Natural killer cell (primary cell): ENCODE measurements around the gene SLC24A3. TPM values are rescaled to one million over a fixed set of nuclear protein-coding genes. Genes with fewer than 3 reads are reported as not detected.

Source experiments
- ATAC-seq, 3 donors: fragments of 150-1000 bp in 2 of 3; fragments of 200-7000 bp in 1 of 3; cut with Tn5 transposase; 1 replicate in 1 of 3; 2 replicates in 2 of 3; pipeline ENCODE4 v1.10.0; 2021; ENCODE audit warnings: mild to moderate bottlenecking in 2 of 3, moderate library complexity in 2 of 3
- DNase-seq, 2 donors: peaks; one replicate each; pipeline versions ENCODE4 v3.0.0 to v3.0.0-alpha.2; 2013 to 2021; ENCODE audit warnings: mixed read lengths in 1 of 2
- H3K27ac ChIP-seq: one replicate; pipeline ENCODE4 v1.5.1; 2013; ENCODE audit warnings: mild to moderate bottlenecking, low read length
- H3K27me3 ChIP-seq: one replicate; pipeline ENCODE4 v1.6.1; 2013; ENCODE audit warnings: low read length; ENCODE audit not compliant: control insufficient read depth, insufficient read depth
- H3K36me3 ChIP-seq: one replicate; pipeline ENCODE4 v1.6.1; 2013; ENCODE audit warnings: low read length; ENCODE audit not compliant: control insufficient read depth, insufficient read depth
- H3K4me1 ChIP-seq: one replicate; pipeline ENCODE4 v1.6.1; 2013; ENCODE audit warnings: low read length; ENCODE audit not compliant: control insufficient read depth, insufficient read depth
- H3K4me3 ChIP-seq: one replicate; pipeline ENCODE4 v1.5.1; 2013; ENCODE audit warnings: low read length
- H3K9me3 ChIP-seq: one replicate; pipeline ENCODE4 v1.6.1; 2013; ENCODE audit warnings: low read length; ENCODE audit not compliant: control insufficient read depth, insufficient read depth
- H3K27ac Mint-ChIP-seq, 2 donors: one replicate each; pipeline ENCODE4 v1.8.0; 2022; ENCODE audit warnings: mild to moderate bottlenecking in 2 of 2, mixed read lengths in 2 of 2, moderate library complexity in 1 of 2
- H3K27me3 Mint-ChIP-seq, 2 donors: one replicate each; pipeline ENCODE4 v1.8.0; 2022; ENCODE audit warnings: low read depth in 2 of 2, mixed read lengths in 2 of 2
- H3K36me3 Mint-ChIP-seq: one replicate; pipeline ENCODE4 v1.8.0; 2022; ENCODE audit warnings: mixed read lengths
- H3K4me1 Mint-ChIP-seq, 2 donors: one replicate each; pipeline ENCODE4 v1.8.0; 2022; ENCODE audit warnings: mixed read lengths in 2 of 2
- H3K4me3 Mint-ChIP-seq: one replicate; pipeline ENCODE4 v1.8.0; 2022; ENCODE audit warnings: mild to moderate bottlenecking, moderate library complexity, mixed read lengths
- H3K9me3 Mint-ChIP-seq, 2 donors: one replicate each; pipeline ENCODE4 v1.8.0; 2022; ENCODE audit warnings: mixed read lengths in 2 of 2
- WGBS: methylation state at CpG from one replicate; pipeline ENCODE4 v1.1.7; 2013; ENCODE audit warnings: missing lambda C conversion rate; ENCODE audit not compliant: insufficient coverage; 5-methylcytosine and 5-hydroxymethylcytosine counted together
- intact Hi-C: fragments of 100-400 bp; cut with micrococcal nuclease; formaldehyde crosslinking; loops from one replicate; pipeline ENCODE4 v1.14.2; 2022
- total RNA-seq, 4 donors: library from RNA; stranded (reverse); fragments of 120-200 nt in 1 of 4; gene quantifications; one replicate each; pipeline versions ENCODE4 v1.2.3 to v1.2.4, GENCODE V29; 2013 to 2022
- TF ChIP-seq, protein P1 (sequence below): fragments of 200-600 bp; IDR thresholded peaks from one replicate; pipeline ENCODE4 v1.8.0; 2022; ENCODE audit warnings: antibody characterized with exemption

SLC24A3 gene
- total RNA-seq, 3 donors from 2014 or later (not counting 1 experiment from before 2014, with no cell fraction given): 0.09 to 5.5 (median 0.99) TPM

DNA sequence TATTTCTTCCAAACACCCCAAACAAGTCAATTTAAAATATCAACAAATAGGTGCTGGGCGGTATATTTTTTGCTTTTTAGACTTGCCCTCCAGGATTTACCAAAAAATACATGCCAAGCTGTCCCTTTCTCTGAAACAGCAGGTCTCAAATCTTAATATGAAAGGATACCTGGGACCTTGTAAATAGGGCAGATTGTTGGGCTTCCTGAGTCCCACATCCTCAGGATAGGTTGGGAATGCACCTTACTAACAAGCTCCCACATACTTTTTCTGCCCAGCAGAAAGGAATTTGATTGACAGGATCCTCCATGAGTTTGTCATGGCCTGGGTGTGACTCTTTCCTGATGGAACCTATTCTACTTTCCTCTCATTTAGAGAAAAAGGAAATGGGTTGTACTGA lies 4.9 kb upstream of the SLC24A3 start:
- TF ChIP-seq, protein P1, sequence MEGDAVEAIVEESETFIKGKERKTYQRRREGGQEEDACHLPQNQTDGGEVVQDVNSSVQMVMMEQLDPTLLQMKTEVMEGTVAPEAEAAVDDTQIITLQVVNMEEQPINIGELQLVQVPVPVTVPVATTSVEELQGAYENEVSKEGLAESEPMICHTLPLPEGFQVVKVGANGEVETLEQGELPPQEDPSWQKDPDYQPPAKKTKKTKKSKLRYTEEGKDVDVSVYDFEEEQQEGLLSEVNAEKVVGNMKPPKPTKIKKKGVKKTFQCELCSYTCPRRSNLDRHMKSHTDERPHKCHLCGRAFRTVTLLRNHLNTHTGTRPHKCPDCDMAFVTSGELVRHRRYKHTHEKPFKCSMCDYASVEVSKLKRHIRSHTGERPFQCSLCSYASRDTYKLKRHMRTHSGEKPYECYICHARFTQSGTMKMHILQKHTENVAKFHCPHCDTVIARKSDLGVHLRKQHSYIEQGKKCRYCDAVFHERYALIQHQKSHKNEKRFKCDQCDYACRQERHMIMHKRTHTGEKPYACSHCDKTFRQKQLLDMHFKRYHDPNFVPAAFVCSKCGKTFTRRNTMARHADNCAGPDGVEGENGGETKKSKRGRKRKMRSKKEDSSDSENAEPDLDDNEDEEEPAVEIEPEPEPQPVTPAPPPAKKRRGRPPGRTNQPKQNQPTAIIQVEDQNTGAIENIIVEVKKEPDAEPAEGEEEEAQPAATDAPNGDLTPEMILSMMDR: no peak
- Mint-ChIP-seq H3K36me3 (no peaks in the 10 kb centered on the region), H3K27me3 (peaks cover 34 to 62% of the 10 kb centered on the region in 2 donors), H3K27ac (no peak overlapping the region), H3K4me1 (no peaks in the 10 kb centered on the region), H3K9me3 (no peaks in the 10 kb centered on the region), H3K4me3 (no peak overlapping the region)
- no peak for DNase-seq
- WGBS: 100% methylated on average over 1 of the region's 1 CpG
- intact Hi-C loops: no loop called here
- Histone ChIP-seq H3K9me3 (no peaks in the 10 kb centered on the region), H3K4me3 (no peak overlapping the region), H3K27me3 (peaks cover 6% of the 10 kb centered on the region), H3K4me1 (no peaks in the 10 kb centered on the region), H3K27ac (no peak overlapping the region), H3K36me3 (no peaks in the 10 kb centered on the region)
- no peak for ATAC-seq

DNA sequence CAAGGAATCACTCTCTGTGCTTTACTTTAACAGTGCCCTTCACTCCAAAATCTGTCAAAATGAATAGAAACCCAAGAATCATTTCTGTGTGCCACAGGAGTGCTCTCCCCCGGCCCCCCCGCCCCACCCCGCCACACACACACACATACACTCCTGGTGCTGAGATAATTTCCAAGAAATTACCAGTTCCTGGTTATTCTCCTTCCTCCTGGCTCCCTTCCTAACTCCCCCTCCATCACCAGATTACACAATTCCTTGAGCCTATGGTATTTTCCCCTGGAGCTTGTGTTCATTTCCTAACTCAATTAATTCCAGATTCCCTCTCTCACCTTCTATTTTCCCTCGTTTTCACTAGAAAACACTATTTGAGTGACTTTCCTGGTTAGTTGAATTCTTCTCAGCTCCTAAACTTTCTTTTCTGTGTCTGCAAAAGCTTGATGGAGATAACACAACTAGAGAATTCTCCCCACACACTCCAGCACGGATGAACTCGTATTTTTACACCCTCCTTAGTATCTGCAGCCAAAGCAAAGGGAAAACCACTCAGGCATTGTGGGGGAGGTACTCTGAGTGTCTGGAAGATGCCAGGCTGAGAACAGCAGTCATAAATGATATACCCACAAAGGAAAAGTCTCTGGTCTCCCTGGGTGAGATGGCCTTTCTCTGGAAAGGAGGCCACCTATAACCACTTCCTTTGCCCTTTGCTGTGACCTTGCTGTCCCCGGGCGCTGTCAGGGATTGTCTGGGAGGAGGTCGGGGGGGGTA lies 1.9 kb upstream of the SLC24A3 start:
- TF ChIP-seq, protein P1: no peak
- H3K4me3 Mint-ChIP-seq: no peak overlapping the region
- H3K27ac Mint-ChIP-seq: no peak overlapping the region
- no peaks in the 10 kb centered on the region for H3K4me1 Mint-ChIP-seq
- H3K27me3 Mint-ChIP-seq: peaks cover 44 to 64% of the 10 kb centered on the region in 2 donors
- H3K9me3 ChIP-seq: no peaks in the 10 kb centered on the region
- no peaks in the 10 kb centered on the region for H3K36me3 Mint-ChIP-seq
- H3K27me3 ChIP-seq: peaks cover 6% of the 10 kb centered on the region
- 81% methylated on average over 5 of the region's 9 CpGs for WGBS
- H3K36me3 ChIP-seq: no peaks in the 10 kb centered on the region
- H3K27ac ChIP-seq: no peak overlapping the region
- ATAC-seq: no peak
- H3K9me3 Mint-ChIP-seq: no peaks in the 10 kb centered on the region
- no peak for DNase-seq
- peaks cover 4% of the 10 kb centered on the region for H3K4me1 ChIP-seq
- H3K4me3 ChIP-seq: no peak overlapping the region
- intact Hi-C loops: no loop called here

DNA sequence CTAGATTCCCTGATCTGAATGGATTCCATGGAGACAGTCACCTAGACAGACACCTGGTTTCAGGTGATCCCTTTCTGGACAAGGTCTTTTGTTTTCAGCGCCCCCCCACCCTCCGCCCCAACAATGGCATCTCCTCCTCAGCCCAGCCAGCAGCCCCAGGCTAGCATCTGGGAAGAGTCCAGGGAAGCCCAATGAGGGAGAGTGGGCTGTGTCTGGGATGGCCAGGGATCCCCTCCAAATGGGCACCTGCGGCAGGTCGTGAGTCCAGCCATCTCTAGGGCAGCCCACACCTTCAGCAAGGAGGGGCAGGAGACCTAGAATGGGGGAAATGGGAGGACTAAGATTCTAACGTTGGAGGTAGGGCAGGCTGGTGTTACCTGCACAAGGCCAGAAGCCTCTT lies 1.2 kb upstream of the SLC24A3 start:
- H3K9me3 Mint-ChIP-seq: no peaks in the 10 kb centered on the region
- H3K4me1 ChIP-seq: peaks cover 4% of the 10 kb centered on the region
- H3K36me3 Mint-ChIP-seq: no peaks in the 10 kb centered on the region
- H3K4me3 Mint-ChIP-seq: peak overlapping the region; percentile 68
- no peak for DNase-seq
- H3K27ac ChIP-seq: no peak overlapping the region
- H3K36me3 ChIP-seq: no peaks in the 10 kb centered on the region
- peaks cover 45 to 70% of the 10 kb centered on the region in 2 donors for H3K27me3 Mint-ChIP-seq
- ATAC-seq: no peak
- WGBS: 78% methylated on average over 5 of the region's 5 CpGs
- H3K4me1 Mint-ChIP-seq: no peaks in the 10 kb centered on the region
- H3K27ac Mint-ChIP-seq: no peak overlapping the region
- no peak overlapping the region for H3K4me3 ChIP-seq
- intact Hi-C loops: no loop called here
- TF ChIP-seq, protein P1: no peak
- no peaks in the 10 kb centered on the region for H3K9me3 ChIP-seq
- peaks cover 6% of the 10 kb centered on the region for H3K27me3 ChIP-seq
